GM12864 (cell line): ENCODE results near the gene CTPS1.

Experiments
- DNase-seq: peaks from one replicate; pipeline ENCODE4 v3.0.0-alpha.2; 2011; ENCODE audit warnings: low read depth
- H3K4me3 ChIP-seq: 2 replicates; pipeline ENCODE4 v1.5.1; 2011; ENCODE audit warnings: mild to moderate bottlenecking, low read depth, low read length, control low read depth
- TF ChIP-seq, protein P1 (sequence below): IDR thresholded peaks from 2 replicates; pipeline ENCODE4 v1.5.1; 2011; ENCODE audit warnings: low read depth, mild to moderate bottlenecking, moderate library complexity, low read length, control low read depth, inconsistent platforms; ENCODE audit errors: missing control alignments

CTPS1 gene

GRCh38 chr1:40965531-40965930 is 14.0 kb upstream of the CTPS1 start:
- TF ChIP-seq, protein P1, sequence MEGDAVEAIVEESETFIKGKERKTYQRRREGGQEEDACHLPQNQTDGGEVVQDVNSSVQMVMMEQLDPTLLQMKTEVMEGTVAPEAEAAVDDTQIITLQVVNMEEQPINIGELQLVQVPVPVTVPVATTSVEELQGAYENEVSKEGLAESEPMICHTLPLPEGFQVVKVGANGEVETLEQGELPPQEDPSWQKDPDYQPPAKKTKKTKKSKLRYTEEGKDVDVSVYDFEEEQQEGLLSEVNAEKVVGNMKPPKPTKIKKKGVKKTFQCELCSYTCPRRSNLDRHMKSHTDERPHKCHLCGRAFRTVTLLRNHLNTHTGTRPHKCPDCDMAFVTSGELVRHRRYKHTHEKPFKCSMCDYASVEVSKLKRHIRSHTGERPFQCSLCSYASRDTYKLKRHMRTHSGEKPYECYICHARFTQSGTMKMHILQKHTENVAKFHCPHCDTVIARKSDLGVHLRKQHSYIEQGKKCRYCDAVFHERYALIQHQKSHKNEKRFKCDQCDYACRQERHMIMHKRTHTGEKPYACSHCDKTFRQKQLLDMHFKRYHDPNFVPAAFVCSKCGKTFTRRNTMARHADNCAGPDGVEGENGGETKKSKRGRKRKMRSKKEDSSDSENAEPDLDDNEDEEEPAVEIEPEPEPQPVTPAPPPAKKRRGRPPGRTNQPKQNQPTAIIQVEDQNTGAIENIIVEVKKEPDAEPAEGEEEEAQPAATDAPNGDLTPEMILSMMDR, result no peak
- H3K4me3 ChIP-seq, result no peak overlapping the region
- DNase-seq, result no peak

DNA sequence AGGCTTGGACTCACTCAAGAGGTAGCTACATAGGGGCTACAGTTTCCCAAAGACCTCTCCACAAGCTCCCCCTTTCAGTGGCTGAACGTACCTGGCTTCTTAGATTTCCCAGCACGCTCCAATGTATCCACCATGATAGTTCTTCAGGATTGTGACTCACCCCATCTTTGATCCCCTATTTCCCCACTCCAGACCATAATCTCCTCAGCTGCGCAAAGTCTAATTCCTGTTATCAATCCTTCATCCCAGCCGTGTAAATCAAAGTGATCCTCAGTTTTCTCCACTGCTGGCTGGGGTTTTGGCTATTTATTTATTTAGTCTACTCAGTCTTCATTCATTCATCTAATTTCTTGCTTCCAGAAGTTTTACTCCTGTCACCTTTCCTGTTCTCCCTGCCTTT is 13.1 kb upstream of the CTPS1 start:
- TF ChIP-seq, protein P1, result no peak
- DNase-seq, result no peak
- H3K4me3 ChIP-seq, result no peak overlapping the region

- no peak overlapping the region for H3K4me3 ChIP-seq
- no peak for DNase-seq
- TF ChIP-seq, protein P1, result no peak
Measured at GRCh38 chr1:40969445-40969844, 10.1 kb upstream of the CTPS1 start.

DNA sequence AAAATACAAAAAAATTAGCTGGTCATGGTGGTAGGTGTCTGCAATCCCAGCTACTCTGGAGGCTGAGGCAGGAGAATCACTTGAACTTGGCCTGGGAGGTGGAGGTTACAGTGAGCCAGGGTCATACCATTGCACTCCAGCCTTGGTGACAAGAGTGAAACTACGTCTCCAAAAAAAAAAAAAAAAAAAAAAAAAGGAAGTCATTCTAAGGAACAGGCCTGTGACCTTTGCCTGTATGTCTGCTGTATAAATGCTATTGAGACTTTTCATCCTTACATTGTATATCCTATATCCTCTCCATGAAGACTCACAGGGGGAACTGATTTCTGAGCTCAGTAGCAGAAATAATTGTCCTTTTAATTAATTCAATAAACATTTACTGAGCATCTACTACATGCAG is 7.5 kb upstream of the CTPS1 start:
- TF ChIP-seq, protein P1, result no peak
- H3K4me3 ChIP-seq, result no peak overlapping the region
- no peak for DNase-seq

GRCh38 chr1:40973912-40974311 is 5.6 kb upstream of the CTPS1 start:
- no peak for DNase-seq
- H3K4me3 ChIP-seq, result no peak overlapping the region
- TF ChIP-seq, protein P1, result no peak

GRCh38 chr1:40974945-40975344 is 4.6 kb upstream of the CTPS1 start:
- TF ChIP-seq, protein P1, result no peak
- no peak overlapping the region for H3K4me3 ChIP-seq
- no peak for DNase-seq

- no peak for DNase-seq
- H3K4me3 ChIP-seq, result no peak overlapping the region
- TF ChIP-seq, protein P1, result no peak
Measured at GRCh38 chr1:40976952-40977690, 2.4 kb upstream of the CTPS1 start.
